ENCODE measurements around the gene HOXB9.

The HOXB9 gene

DNA sequence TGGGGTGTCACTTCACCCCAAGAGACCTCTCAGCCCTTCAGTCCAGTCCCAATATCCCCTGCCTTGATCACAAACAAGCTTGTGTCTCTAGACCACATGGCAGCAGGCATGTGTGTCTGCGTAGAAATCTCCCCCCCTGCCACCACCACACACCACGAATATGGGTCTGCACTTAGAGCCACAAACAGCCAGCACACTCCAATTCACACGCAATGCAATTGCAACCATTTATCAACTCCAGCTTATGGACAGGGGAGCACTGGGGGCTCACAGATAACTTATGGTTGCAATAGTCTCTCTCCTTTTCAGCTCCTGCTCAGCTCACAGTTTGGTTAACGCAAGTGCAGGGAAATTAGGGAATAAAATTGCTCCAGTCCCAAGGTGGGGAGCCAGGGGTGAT is 2.6 kb downstream of the HOXB9 start:
- no peak for DNase-seq

DNA sequence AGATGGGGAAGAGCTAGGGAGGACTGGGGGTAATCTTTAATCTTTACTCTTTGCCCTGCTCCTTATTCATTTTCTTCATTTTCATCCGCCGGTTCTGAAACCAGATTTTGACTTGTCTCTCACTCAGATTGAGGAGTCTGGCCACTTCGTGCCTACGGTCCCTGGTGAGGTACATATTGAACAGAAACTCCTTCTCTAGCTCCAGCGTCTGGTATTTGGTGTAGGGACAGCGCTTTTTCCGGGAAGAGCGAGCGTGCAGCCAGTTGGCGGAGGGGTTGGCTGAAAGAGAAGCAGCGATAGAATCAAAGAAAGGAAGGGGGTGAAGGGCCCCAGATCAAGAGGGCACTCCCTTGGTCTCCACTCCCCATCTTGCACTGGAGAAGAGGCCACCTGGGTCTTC is 3.3 kb downstream of the HOXB9 start:
- no peak for DNase-seq

- no peak for DNase-seq
Observed at GRCh38 chr17:48621410-48622392, 4.5 kb downstream of the HOXB9 start.

DNA sequence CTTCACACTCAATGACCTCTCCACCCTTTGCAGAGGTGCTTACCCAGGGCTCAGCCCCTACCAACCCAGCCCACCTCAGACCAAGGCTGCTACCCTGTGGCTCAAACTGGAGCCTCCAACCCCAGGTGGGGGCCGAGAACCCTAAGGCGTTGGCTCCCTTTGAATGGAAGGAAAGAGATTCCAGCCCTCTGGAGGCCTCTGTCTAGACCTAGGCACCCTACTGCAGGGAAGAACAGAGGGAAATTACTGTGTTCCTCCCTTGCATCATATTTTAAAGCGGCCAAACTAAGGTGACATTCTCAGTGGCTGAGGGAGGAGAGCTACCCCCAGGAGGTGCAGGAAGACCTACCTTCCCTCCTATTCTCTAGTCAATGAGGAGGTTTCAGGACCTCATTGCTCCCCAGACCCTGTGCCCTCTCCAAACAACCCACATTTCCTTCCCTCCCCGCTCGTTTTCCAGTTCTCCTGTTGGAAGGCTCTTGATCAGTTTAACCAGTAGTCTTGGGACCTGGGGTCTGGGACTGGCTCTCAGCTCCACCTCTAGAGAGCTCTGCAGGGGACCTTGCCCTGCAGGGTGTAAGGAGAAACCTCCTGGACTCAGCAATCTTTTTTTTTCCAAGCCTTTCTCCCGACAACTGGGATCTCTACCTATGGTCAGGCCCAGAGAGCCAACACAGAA is 5.6 kb downstream of the HOXB9 start:
- no peak for DNase-seq

- DNase-seq, result no peak
Observed at GRCh38 chr17:48619826-48620449, 6.2 kb downstream of the HOXB9 start.

GRCh38 chr17:48618256-48618896 is 7.8 kb downstream of the HOXB9 start:
- peak; percentile 77 for DNase-seq

DNA sequence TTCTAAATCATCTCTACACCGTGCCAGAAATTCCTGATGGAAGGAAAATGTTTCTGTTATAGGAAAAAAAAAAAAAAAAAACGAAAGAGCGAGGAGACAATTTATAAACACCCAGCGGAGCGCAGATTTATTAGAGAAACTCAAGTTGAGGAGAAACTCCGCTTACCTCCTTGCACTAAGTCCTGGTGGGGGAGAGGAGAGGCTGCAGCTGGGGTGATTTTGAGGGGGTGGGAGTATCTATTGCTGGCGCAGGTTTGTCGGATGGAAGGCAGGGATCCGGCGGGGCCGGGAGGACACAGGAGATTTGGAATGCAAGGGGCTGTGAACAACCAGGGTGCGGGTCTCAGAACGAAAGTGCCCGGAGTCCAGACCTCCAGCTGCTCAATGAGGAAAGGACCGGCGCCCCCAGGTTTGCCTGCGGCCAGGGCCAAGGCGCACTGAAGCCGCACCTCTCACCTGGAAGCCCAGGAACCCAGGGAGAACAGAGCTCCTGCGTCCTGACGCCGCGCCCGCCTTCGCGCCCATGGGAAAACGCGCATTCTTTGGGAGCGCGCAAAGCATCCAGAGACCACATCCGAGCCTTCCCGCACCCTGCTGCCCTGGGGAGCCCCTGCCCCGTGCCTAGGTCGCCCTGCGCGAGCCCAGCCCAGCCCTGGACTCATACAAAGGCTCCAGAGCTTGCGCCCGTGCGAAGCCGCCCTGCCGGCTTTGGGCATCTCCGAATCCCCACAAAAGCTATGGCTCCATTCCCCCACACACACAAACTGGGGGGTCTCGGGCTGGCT is 8.5 kb downstream of the HOXB9 start:
- no peak for DNase-seq

DNA sequence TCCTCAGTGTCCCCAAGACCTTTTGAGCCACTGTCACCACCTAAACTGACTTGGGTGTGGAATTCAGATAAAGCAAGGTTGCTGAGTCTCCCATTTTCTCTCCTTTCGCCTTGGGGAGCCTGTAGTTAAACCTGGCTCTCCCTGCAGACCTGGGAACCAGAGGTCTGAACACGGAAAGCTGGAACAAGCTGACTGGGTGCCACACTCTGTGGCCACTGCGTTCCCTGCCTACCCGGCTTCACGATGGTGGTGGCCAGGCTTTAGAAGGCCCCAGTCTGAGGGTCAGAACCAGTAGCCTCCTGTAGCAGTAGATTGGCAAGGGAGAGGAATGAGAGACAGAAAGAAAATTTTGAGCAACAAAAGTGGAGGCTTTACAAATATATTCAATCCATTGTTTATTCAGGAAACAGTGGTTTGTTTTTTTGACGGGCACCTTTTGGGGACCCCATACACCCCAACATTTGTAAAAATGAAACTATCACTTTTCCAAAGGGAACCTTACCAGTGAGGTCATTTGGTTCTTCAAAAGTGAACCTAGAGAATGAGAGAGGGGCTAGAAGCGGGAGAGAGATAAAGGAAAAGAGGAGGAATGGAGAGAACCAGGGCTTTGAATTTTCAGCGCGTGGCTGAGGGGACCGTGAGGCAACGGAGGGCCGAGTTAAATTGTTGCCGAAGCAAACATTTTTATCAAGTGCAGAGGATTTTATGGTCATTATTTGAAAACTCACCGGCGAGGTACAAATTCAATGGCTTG is 9.3 kb downstream of the HOXB9 start:
- no peak for DNase-seq

DNA sequence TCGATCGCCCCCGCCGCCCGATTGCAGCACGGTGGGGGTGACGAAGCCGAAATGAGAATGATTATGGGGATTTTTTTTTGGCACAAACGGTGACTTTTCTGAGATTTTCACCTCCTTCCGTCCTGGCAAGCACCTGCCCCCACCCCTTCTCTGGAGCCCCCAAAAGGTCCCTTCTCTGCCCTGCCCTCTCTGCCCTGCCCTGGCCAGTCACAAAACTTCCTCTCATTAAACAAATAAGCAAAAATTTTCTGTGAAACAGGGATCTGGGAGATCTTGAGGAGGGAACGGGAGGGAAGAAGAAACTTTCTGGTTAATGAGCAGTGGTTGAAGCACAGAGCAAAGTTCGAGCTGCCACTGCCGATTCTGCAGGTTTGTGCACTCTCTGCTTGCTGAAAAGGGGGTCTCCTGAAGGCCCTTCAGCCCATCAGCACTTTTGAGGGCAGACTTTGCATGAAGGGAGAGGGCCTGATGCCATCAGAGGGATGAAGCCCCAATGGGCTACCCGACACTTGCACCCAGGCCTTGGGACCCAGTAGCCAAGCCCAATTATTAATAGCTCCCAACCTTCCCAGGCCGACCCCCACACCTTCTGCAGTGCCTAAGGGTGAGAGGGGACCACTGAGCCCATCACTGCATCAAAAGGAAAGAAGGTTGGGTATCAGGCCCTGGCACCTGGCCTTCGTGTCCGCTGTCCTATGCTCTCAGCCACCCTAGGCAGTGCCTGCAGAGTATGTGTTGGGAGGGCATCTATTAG is 10.0 kb downstream of the HOXB9 start:
- DNase-seq, result no peak

DNA sequence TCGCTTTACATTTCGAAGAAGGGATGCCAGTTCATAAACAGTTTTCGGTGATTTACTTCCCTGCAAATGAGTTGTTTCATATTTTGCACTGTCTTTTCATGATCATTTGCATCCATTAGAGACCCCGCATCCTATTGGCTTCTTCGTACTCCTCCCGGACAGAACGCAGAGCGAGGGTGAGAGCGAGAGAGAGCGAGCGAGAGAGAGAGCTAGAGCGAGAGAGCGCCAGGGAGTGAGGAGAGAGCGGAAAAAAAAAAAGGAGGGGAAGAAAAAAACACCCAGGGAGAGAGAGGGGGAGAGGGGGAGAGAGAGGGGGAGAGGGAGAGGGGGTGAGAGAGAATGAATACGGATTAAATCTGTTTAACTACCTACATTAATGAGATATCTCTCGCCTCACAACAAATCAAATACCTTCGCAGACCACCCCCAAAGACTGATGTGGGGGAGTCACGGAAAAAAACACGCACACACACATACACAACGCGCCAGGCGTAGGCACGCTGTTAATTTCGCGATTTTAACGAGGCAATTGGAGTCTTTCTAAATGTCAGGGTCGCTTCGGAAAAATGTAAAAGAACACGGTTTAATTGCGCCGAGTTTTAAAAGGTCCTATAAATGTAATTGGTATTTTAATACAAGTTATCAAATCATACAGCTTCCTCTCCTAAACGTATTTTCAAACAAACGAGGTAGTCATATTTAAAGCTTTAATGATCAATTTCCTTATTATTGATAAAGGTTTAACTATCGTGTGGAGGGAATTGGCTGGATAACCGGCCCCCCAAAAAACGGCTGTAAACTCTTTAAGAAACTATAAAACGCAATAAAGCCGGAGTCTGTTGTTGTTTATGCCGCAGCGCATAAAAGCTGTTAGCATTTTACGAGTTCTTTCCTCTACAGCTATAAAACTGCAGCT is 10.9 kb downstream of the HOXB9 start, which contains the start of gene HOXB8:
Gene HOXB8 (minus strand): TSS at position 246 of the 916 bp plus-strand sequence. CDS start 588 bp downstream, outside the sequence.
- DNase-seq, result no peak

GRCh38 chr17:48613862-48614694 is 12.1 kb downstream of the HOXB9 start:
- peak; percentile 23 for DNase-seq

DNA sequence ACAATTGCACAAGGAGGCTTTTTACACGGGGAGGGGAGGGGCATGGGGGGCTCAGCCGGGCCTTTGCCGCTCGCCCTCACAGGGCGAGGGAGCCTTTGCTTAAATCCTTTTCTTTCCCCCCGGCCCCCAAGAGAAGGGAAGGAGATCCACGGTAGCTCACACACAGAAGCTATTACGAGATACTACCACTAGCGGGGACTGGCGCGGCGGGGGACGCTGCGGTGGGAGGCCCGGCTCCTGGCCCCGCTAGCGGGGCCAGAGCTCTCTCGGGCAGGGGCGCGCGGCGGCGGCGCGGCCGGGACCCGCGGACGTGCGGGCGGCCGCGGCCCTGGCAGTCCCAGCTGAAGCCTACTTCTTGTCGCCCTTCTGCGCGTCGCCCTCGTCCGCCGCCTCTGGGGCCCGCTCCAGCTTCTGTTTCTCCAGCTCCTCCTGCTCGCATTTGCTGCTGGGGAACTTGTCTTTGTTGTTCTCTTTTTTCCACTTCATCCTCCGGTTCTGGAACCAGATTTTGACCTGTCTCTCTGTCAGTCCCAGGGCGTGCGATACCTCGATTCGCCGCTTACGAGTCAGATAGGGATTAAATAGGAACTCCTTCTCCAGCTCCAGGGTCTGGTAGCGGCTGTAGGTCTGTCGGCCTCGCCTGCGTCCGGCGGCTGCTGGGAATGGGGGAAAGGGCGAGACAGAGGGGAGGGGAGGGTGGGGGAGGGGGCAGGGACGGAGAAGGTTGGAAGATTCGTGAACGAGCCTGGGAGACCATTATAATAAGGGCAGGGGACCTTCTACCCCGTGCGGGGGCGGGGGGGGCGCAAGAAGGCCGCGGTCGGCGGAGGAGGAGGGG is 13.1 kb downstream of the HOXB9 start:
- DNase-seq, result peak; percentile 68

DNA sequence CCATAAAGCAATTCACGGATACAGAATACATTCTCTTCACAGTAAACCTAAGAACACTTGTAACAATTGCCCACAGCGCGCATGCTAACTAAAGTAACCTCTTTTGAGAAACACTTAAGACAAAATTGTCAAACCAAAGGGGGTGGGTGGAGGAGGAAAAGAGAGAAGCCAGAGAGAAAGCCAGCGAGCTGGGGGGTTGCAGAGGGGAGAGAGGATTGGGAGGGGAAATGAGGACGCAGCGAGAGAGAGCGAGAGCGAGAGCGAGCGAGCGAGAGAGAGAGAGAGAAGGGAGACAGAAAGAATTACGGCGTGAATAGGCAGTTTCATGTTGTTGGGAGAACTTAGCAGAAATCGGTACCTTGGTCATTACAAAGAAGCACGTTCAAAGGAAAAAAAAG is 13.7 kb downstream of the HOXB9 start:
- peak; percentile 55 for DNase-seq

GRCh38 chr17:48611681-48612455 is 14.3 kb downstream of the HOXB9 start:
- peak; percentile 74 for DNase-seq

DNA sequence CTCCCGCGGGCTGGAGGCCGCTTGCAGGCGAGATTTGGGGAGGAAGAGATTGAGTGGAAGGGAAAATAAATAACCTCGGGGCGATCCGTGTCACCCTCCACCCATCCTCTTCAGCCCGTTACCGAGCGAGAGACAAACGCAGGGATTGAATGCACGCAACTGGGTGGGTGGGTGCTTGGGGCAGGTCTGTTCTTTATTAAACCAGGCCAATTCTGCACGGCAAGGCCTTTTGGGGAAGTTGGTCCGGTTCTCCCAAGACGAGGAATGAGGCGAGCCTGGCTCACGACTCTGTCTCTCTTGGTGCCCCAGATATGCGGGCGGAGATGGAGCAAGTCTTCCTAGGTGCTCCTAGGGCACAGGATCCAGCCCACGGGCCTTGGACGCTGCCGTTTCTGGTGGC is 14.9 kb downstream of the HOXB9 start:
- DNase-seq, result peak; percentile 60
